WERI-Rb-1 (cell line): Measurements from ENCODE around the gene TMEM120A.

ENCODE experiments used
- DNase-seq: peaks from one replicate; pipeline ENCODE4 v3.0.0-alpha.2; 2020
- H3K27ac ChIP-seq: fragments of 250-450 bp; sonication (Bioruptor Pico); 2 replicates; pipeline ENCODE4 v1.5.1; 2020; ENCODE audit warnings: mild to moderate bottlenecking, moderate library complexity
- H3K27me3 ChIP-seq: fragments of 250-450 bp; sonication (Bioruptor Pico); 2 replicates; pipeline ENCODE4 v1.5.1; 2021; ENCODE audit warnings: mild to moderate bottlenecking, low read depth, moderate library complexity; ENCODE audit not compliant: insufficient read depth, severe bottlenecking
- H3K36me3 ChIP-seq: fragments of 250-450 bp; sonication (Bioruptor Pico); 2 replicates; pipeline ENCODE4 v1.5.1; 2020; ENCODE audit warnings: mild to moderate bottlenecking, moderate library complexity
- H3K4me3 ChIP-seq: 2 replicates; pipeline ENCODE4 v1.5.1; 2011; ENCODE audit warnings: low read depth, mild to moderate bottlenecking, control low read depth, low read length
- H3K9me3 ChIP-seq: fragments of 250-450 bp; sonication (Bioruptor Pico); 2 replicates; pipeline ENCODE4 v1.5.1; 2021; ENCODE audit warnings: mild to moderate bottlenecking, moderate library complexity; ENCODE audit not compliant: severe bottlenecking
- TF ChIP-seq, protein P1 (sequence below): IDR thresholded peaks from 2 replicates; pipeline ENCODE4 v1.5.1; 2011; ENCODE audit warnings: low read depth, mild to moderate bottlenecking, control low read depth, inconsistent platforms, low read length

Gene TMEM120A

DNA sequence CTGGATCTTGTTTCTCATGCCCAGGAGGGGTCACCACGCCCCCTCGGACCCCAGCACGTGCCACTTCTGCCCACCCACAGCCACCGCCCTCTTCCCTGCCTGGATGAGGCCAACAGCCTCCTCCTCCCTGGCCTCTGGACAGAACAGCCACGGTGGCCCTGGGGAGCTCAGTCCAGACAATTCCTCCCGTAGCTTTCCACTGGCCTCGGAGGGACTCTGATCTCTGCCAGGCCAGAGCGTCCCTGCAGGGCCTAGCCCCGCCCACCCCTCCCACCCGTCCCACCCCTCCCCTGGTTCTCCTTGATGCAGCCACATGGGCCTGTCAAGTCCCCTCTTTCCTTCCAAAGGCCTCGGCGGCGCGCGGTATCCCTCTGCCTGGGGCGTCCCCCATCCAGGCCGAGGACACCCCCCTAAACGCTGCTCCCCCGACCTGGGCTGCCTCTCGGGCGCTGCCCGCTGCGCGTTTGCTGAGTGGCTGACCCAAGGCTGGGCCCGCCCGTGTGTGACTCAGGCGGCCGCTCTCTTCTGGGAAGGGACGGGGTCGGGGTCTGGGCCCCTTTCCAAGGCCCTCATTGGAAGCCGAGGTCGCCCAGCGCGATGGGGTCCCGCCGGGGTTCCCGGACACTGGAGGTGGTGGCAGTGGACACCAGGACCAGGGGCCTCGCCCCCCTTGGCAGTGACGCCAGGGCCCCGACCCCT lies 557 bp downstream of the TMEM120A start:
- Histone ChIP-seq H3K27me3 (no peaks in the 10 kb centered on the region), H3K4me3 (peak overlapping the region; percentile 79), H3K27ac (peak overlapping the region; percentile 48), H3K9me3 (no peaks in the 10 kb centered on the region), H3K36me3 (no peaks in the 10 kb centered on the region; the same call in 1 of the 2 replicates)
- DNase-seq, result peak; percentile 51
- TF ChIP-seq, protein P1, sequence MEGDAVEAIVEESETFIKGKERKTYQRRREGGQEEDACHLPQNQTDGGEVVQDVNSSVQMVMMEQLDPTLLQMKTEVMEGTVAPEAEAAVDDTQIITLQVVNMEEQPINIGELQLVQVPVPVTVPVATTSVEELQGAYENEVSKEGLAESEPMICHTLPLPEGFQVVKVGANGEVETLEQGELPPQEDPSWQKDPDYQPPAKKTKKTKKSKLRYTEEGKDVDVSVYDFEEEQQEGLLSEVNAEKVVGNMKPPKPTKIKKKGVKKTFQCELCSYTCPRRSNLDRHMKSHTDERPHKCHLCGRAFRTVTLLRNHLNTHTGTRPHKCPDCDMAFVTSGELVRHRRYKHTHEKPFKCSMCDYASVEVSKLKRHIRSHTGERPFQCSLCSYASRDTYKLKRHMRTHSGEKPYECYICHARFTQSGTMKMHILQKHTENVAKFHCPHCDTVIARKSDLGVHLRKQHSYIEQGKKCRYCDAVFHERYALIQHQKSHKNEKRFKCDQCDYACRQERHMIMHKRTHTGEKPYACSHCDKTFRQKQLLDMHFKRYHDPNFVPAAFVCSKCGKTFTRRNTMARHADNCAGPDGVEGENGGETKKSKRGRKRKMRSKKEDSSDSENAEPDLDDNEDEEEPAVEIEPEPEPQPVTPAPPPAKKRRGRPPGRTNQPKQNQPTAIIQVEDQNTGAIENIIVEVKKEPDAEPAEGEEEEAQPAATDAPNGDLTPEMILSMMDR, result no peak

DNA sequence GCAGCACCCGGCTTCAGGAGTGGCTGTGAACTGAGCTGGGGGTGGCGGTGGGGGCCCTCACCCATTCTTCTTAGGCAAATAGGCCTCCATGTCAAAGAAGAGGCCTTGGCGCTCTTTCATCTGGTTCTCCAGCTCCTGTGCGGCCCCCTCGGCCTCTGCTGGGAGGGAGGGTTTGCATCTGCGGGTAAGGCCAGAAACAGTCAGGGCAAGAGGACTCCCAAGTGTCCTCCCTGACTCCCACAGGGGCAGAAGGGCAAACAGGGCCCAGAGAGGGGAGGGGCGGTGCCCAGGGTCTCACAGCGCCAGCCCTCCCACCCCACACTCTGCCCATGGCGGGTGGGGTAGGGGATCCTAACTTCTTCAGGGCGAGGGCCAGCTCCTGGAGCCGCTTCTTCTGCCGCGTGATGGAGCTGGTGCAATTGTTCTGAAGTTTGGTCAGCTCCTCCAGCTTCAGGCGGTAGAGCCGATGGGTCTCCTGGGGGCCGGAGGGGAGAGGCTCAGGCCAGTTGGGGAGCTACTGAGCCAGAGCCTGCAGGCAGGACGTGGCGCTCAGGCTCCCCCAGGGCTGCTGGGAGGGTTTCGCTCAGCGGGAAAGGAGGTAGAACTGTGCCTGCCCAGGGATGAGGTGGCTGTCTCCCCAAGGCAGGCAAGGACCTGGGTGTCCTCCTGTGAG lies 2.2 kb downstream of the TMEM120A start:
- TF ChIP-seq, protein P1, result no peak
- Histone ChIP-seq H3K27me3 (no peaks in the 10 kb centered on the region), H3K27ac (peak overlapping the region; percentile 18; the same call in 1 of the 2 replicates), H3K9me3 (no peaks in the 10 kb centered on the region), H3K36me3 (peaks cover 4% of the 10 kb centered on the region), H3K4me3 (no peak overlapping the region)
- DNase-seq, result no peak

DNA sequence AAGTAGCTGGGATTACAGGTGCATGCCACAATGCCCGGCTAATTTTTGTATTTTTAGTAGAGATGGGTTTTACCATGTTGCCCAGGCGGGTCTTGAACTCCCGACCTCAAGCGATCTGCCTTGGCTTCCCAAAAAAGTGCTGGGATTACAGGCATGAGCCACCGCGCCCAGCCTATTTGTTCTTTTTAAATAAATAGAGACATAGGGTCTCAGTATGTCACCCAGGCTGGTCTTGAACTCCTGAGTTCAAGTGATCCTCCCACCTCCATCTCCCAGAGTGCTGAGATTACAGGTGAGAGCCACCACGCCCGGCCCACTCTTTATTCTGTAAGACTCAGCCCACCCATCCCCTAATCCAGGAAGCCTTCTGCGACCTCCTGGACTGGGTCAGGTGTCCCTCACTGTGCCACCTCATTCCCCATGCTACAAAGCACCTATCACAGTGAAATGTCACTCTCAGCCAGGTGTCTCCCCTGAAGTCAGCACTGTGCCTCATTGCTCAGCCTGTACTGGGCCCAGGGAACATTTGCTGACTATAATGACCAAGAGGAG lies 2.8 kb downstream of the TMEM120A start:
- H3K9me3 ChIP-seq, result no peaks in the 10 kb centered on the region
- no peak overlapping the region for H3K4me3 ChIP-seq
- no peak for DNase-seq
- H3K27ac ChIP-seq, result no peak overlapping the region
- H3K36me3 ChIP-seq, result peaks cover 10% of the 10 kb centered on the region
- TF ChIP-seq, protein P1, result no peak
- H3K27me3 ChIP-seq, result no peaks in the 10 kb centered on the region

DNA sequence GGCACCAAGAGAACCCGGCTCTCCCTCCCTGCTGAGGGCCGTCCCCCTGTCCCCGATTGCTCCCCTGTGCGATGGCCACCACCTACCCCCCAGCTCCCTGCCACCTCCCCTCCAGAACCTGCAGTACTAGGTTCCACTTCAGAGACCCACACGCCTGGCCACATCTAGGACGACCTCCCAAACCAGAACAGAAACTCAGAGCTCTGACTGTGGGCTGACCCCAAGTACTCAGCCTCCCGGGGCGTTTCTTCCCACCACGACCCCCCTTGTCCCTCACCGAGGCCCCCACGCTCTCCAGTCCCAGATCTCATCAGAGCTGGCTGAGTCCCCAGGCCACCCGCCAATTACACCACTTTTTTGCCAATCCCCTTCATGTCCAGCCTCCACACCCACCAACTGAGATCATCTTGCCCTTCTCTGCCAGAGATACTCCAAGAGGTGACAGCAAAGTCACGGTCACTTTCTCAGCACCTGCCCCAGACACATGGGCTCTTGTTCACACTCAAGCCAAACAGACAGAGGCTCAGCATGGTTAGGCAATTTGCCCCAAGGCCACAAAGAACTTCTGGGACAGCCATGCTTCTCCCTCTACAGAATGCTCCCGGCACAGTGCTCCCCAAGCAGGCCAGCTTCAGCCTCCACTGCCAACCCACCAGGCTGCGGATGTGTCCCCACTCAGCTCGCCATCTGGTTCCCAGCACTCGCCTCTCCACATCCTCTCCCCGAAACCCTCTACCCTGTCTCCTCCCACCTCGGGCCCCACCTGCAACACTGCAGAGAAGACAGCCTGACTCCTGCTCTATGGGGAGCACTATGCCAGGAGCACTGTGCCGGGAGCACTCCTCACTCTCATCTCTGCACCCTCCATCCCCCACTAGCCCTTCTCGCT lies 4.7 kb downstream of the TMEM120A start:
- H3K36me3 ChIP-seq, result peaks cover 26% of the 10 kb centered on the region
- no peak for DNase-seq
- no peaks in the 10 kb centered on the region for H3K27me3 ChIP-seq
- no peaks in the 10 kb centered on the region for H3K9me3 ChIP-seq
- no peak overlapping the region; the same call in 1 of the 2 replicates for H3K27ac ChIP-seq
- TF ChIP-seq, protein P1, result no peak
- no peak overlapping the region for H3K4me3 ChIP-seq

DNA sequence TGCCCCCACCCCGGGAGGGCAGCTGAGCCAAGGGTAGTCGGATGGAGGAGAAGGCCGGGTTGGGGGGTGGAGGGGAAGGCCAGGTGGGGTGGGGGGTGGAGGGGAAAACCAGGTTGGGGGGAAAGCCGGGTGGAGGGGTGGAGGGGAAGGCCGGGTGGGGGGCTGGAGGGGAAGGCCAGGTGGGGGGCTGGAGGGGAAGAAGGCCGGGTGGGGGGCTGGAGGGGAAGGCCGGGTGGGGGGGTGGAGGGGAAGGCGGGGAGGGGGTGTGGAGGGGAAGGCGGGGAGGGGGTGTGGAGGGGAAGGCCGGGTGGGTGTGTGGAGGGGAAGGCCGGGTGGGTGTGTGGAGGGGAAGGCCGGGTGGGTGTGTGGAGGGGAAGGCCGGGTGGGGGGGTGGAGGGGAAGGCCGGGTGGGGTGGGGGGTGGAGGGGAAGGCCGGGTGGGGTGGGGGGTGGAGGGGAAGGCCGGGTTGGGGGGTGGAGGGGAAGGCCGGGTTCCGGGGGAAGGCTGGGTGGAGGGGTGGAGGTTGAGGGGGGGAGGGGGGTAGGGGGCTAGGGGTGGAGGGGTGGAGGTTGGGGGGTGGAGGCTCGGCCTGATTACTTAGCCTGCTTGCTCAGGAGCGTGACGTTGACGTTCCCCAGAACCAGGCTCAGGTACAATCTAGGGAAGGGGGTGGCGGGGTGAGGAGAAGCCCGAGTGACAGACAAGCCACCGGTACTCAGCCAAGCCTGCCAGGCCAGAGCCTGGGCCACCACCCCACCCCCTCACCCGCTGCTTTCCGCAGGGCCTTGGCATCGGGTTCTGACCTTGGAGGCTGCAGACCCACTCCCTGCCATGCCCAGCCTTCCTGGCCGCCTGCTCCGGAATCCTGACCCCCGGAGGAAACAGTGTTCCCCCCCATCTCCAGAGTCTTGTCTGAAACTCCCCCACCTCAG lies 5.6 kb downstream of the TMEM120A start:
- no peak overlapping the region for H3K4me3 ChIP-seq
- TF ChIP-seq, protein P1, result no peak
- peaks cover 33% of the 10 kb centered on the region for H3K36me3 ChIP-seq
- 0 out of 2 replicates have a peak overlapping the region, but pooled peaks have one; percentile 14 for H3K27ac ChIP-seq
- H3K27me3 ChIP-seq, result no peaks in the 10 kb centered on the region
- H3K9me3 ChIP-seq, result no peaks in the 10 kb centered on the region
- DNase-seq, result no peak
